ENCODE results near the gene OSMR.

OSMR gene

DNA sequence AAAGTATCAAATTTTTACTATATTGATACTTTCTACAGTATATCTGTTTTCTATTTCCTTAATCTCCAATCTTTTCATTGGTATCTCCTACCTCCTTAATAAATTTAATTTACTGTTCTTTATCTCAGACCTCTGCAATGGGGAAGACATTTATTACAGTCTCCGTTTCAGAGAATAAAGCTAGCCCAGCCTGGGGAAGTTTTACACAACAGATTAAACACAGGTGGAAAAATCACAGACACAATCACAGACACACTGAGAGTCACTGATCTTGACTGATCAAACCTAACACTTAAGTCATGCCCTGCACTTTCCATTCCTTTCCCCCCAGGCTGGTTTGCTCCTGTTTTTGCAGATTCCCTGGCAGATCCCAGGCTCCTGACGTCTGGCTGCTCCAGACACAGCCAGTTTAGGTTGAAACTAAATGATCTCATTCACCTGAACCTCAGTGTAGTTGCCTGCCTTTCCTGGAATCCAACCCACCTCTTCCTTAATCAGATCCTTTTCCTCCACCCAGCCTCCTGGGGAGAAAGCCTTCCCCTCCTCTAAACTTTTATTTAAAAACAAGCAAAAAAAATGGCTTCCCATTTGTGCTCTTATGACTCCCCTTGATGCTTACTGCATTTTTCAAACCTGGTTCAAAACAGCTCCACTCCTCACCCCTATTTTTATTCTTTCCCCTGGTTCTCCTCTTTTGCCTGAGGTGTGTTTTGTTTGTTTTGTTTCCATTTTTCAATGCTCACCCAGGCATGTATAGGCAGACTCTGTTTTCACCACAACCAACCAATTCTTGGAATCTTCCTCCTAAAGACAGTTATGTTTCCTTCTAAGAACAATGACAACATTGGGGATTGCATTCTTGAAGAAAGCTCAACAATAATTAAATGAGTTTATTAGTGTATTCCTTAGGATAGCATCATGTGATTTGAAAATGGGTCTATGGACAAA, 29.5 kb upstream of the OSMR start:
- H2AFZ ChIP-seq (ENCODE audit: low read length): no peak overlapping the region

DNA sequence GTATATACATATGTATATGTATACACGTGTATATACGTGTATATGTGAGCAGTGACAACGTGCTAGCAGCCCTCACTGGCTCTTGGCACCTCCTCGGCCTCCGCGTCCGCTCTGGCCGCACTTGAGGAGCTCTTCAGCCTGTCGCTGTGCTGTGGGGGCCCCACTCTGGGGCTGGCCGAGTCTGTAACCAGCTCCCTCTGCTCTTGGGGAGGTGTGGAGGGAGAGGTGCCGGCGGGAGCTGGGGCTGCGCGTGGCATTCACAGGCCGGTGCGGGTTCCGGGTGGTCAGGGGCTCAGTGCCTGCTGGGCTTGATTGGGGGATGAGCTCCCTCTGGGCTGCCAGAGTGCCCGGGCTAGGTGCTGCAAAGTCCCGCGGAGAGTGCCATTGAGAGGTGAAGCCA, 24.1 kb upstream of the OSMR start:
- Histone ChIP-seq H3K4me2 (ENCODE audit: low read depth, low read length, poor library complexity, severe bottlenecking) (no peak overlapping the region), H3K9me2 (replicated peaks; ENCODE audit: low read depth, low read length) (no peaks in the 10 kb centered on the region), H3K36me3 (ENCODE audit: insufficient read depth, low read length) (no peaks in the 10 kb centered on the region)

More for the DNA sequence above, 29.5 kb upstream of the OSMR start:
- no peaks in the 10 kb centered on the region for H3F3A ChIP-seq (ENCODE audit: low read depth)
- no peak overlapping the region for H3K4me2 ChIP-seq (ENCODE audit: low read depth, low read length, poor library complexity, severe bottlenecking)
- H3K36me3 ChIP-seq (ENCODE audit: insufficient read depth, low read length): no peaks in the 10 kb centered on the region
- no peaks in the 10 kb centered on the region for H4K20me1 ChIP-seq (ENCODE audit: insufficient read depth, low read length, poor library complexity, severe bottlenecking)
- no peak overlapping the region for H3K4me3 ChIP-seq (ENCODE audit: low read length, poor library complexity, severe bottlenecking)
- H3K9me2 ChIP-seq (replicated peaks; ENCODE audit: low read depth, low read length): no peaks in the 10 kb centered on the region
- no peak overlapping the region for H3K9ac ChIP-seq (ENCODE audit: low read depth, low read length, poor library complexity, severe bottlenecking)
- no peaks in the 10 kb centered on the region for H3K27me3 ChIP-seq (ENCODE audit: insufficient read depth, low read length, poor library complexity, severe bottlenecking)
- H3K79me2 ChIP-seq (ENCODE audit: insufficient read depth, low read length): no peaks in the 10 kb centered on the region
- H3K4me1 ChIP-seq (ENCODE audit: insufficient read depth, low read length, poor library complexity, severe bottlenecking): no peaks in the 10 kb centered on the region
- no peaks in the 10 kb centered on the region for H3K9me3 ChIP-seq (ENCODE audit: insufficient read depth, low read depth, low read length)
- TF ChIP-seq EZH2phosphoT487 (IDR thresholded peaks at IDR 0.05; ENCODE audit: borderline replicate concordance): no peak
- TF ChIP-seq, protein P1, sequence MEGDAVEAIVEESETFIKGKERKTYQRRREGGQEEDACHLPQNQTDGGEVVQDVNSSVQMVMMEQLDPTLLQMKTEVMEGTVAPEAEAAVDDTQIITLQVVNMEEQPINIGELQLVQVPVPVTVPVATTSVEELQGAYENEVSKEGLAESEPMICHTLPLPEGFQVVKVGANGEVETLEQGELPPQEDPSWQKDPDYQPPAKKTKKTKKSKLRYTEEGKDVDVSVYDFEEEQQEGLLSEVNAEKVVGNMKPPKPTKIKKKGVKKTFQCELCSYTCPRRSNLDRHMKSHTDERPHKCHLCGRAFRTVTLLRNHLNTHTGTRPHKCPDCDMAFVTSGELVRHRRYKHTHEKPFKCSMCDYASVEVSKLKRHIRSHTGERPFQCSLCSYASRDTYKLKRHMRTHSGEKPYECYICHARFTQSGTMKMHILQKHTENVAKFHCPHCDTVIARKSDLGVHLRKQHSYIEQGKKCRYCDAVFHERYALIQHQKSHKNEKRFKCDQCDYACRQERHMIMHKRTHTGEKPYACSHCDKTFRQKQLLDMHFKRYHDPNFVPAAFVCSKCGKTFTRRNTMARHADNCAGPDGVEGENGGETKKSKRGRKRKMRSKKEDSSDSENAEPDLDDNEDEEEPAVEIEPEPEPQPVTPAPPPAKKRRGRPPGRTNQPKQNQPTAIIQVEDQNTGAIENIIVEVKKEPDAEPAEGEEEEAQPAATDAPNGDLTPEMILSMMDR (conservative IDR thresholded peaks at IDR 0.05; ENCODE audit: low read length): no peak

GRCh38 chr5:38823503-38823902, 22.3 kb upstream of the OSMR start:
- H3K4me3 ChIP-seq (ENCODE audit: low read length, poor library complexity, severe bottlenecking): no peak overlapping the region

More for the DNA sequence above, 24.1 kb upstream of the OSMR start:
- Histone ChIP-seq H3K4me3 (ENCODE audit: low read length, poor library complexity, severe bottlenecking) (no peak overlapping the region), H2AFZ (ENCODE audit: low read length) (no peak overlapping the region), H4K20me1 (ENCODE audit: insufficient read depth, low read length, poor library complexity, severe bottlenecking) (no peaks in the 10 kb centered on the region), H3K4me1 (ENCODE audit: insufficient read depth, low read length, poor library complexity, severe bottlenecking) (no peaks in the 10 kb centered on the region), H3K9me3 (ENCODE audit: insufficient read depth, low read depth, low read length) (no peaks in the 10 kb centered on the region), H3K9ac (ENCODE audit: low read depth, low read length, poor library complexity, severe bottlenecking) (no peak overlapping the region), H3F3A (ENCODE audit: low read depth) (no peaks in the 10 kb centered on the region), H3K27me3 (ENCODE audit: insufficient read depth, low read length, poor library complexity, severe bottlenecking) (no peaks in the 10 kb centered on the region), H3K79me2 (ENCODE audit: insufficient read depth, low read length) (no peaks in the 10 kb centered on the region)
- TF ChIP-seq EZH2phosphoT487 (IDR thresholded peaks at IDR 0.05; ENCODE audit: borderline replicate concordance): no peak
- TF ChIP-seq, protein P1 (conservative IDR thresholded peaks at IDR 0.05; ENCODE audit: low read length): no peak

More at GRCh38 chr5:38823503-38823902, 22.3 kb upstream of the OSMR start:
- Histone ChIP-seq H3K36me3 (ENCODE audit: insufficient read depth, low read length) (no peaks in the 10 kb centered on the region), H3K4me1 (ENCODE audit: insufficient read depth, low read length, poor library complexity, severe bottlenecking) (no peaks in the 10 kb centered on the region), H2AFZ (ENCODE audit: low read length) (no peak overlapping the region), H3K9me3 (ENCODE audit: insufficient read depth, low read depth, low read length) (no peaks in the 10 kb centered on the region), H3K9me2 (replicated peaks; ENCODE audit: low read depth, low read length) (no peaks in the 10 kb centered on the region), H3K27me3 (ENCODE audit: insufficient read depth, low read length, poor library complexity, severe bottlenecking) (no peaks in the 10 kb centered on the region), H3F3A (ENCODE audit: low read depth) (no peaks in the 10 kb centered on the region), H3K9ac (ENCODE audit: low read depth, low read length, poor library complexity, severe bottlenecking) (no peak overlapping the region), H3K4me2 (ENCODE audit: low read depth, low read length, poor library complexity, severe bottlenecking) (no peak overlapping the region), H3K79me2 (ENCODE audit: insufficient read depth, low read length) (no peaks in the 10 kb centered on the region), H4K20me1 (ENCODE audit: insufficient read depth, low read length, poor library complexity, severe bottlenecking) (no peaks in the 10 kb centered on the region)
- TF ChIP-seq EZH2phosphoT487 (IDR thresholded peaks at IDR 0.05; ENCODE audit: borderline replicate concordance): no peak
- TF ChIP-seq, protein P1 (conservative IDR thresholded peaks at IDR 0.05; ENCODE audit: low read length): no peak

Data from Loucy (cell line).